Measurements from ENCODE around the gene KIF26B.
"Not testable (repeated sequence)": the region's sequence is repeated elsewhere in the genome, so short reads cannot be mapped to it uniquely, and the experiment has no call there.

KIF26B gene

DNA sequence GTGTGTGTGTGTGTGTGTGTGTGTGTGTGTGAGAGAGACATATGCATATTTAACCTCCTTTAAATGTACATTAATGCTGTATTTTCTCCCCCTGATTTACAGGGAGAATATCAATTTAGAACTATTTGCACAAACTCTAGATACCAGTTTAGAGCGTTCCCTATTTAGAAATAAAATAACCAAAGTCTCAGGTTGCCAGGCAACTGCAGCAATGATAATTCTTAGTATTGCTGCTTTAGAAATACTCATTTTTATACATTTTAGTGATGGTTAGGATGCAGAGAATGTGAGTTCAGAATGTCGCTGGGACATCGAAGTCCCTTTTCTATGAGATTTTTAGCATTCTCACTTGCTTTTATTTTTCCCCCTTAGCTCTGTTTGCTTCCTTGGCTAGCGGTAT lies 497.3 kb downstream of the KIF26B start:
- no peak for DNase-seq (ENCODE audit: low read depth)

GRCh38 chr1:245652660-245653427 lies 498.1 kb downstream of the KIF26B start:
- no peak for DNase-seq (ENCODE audit: low read depth)

DNA sequence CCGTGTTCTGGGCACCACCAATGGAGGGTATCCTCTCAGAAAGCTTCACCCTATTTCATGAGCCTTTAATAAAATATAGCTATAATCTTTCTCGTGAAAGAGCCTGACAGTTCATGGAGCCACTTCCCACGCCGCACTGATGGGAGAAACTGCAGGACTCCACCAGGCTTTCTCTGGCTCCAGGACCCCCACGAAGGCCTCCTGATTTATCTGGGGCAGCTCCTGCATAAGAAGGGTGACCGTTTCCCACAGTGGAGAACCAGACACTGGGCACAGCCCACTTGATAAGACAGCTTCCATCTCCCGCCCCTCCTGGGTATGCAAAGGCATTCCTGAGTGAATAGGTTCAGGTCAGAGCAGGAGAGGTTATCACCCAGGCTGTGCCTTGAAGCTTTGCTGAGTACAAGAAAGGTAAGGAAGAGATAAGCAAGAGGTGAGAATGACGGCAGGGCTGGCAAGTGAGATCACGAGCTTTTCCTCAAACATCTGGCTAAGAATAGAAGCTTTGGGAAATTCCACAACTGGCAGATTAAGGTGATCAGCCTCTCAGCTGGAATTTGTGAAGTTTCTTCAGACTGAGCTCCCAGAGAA lies 499.8 kb downstream of the KIF26B start:
- DNase-seq (ENCODE audit: low read depth), result no peak

GRCh38 chr1:245656189-245656717 lies 501.5 kb downstream of the KIF26B start:
- no peak for DNase-seq (ENCODE audit: low read depth)

DNA sequence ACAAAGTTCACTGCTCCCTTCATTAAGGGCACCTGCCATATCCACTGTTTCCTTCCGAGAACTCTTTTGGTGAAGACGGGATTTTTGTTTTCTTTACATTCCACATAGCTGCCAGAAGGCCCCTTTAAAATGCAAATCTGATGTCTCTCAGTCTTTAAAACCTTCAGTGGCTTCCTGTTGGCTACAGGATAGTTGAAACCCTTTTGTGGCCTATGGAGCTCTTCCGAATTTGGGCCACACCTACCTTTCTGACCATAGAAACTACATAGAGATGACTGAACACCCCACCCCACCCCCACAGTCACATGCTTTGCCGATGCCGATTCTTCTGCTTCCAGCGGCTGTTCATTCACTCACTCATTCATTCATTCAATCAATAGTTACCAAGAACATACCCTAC lies 502.6 kb downstream of the KIF26B start:
- no peak for DNase-seq (ENCODE audit: low read depth)

GRCh38 chr1:245663373-245663772 lies 508.6 kb downstream of the KIF26B start:
- DNase-seq (ENCODE audit: low read depth), result no peak

DNA sequence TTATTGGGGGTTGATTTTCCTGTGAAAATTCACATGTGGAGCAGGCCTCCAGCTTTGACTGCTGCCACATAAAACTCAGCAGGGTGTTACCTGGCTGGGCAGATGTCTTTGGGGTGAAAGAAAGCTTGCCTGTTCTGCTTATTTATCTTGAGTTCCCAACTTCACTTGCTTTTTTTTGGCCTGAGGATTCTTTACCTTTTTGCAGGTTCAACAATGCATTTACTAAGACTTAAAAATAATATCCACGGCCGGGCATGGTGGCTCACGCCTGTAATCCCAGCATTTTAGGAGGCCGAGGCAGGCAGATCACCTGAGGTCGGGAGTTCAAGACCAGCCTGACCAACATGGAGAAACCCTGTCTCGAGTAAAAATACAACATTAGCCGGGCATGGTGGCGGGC lies 509.1 kb downstream of the KIF26B start:
- DNase-seq (ENCODE audit: low read depth), result no peak

GRCh38 chr1:245666412-245666811 lies 511.6 kb downstream of the KIF26B start:
- no peak for DNase-seq (ENCODE audit: low read depth)

DNA sequence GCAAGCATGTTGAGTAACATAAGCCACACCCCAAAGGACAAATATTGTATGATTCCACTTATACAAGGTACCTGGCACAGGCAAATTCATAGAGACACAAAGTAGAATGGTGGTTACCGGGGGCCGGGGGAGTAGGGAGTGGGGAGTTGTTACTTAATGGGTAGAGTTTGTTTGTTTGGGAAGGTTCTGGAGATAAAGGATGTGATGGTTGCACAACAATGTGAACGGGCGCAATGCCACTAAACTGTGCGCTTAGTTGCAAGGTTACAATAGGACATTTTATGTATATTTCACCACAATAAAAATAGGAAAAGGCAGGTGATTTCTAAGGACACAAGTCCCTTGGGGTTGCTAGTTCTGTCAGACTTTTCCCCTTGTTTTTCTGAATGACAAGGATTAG lies 516.6 kb downstream of the KIF26B start:
- no peak for DNase-seq (ENCODE audit: low read depth)

DNA sequence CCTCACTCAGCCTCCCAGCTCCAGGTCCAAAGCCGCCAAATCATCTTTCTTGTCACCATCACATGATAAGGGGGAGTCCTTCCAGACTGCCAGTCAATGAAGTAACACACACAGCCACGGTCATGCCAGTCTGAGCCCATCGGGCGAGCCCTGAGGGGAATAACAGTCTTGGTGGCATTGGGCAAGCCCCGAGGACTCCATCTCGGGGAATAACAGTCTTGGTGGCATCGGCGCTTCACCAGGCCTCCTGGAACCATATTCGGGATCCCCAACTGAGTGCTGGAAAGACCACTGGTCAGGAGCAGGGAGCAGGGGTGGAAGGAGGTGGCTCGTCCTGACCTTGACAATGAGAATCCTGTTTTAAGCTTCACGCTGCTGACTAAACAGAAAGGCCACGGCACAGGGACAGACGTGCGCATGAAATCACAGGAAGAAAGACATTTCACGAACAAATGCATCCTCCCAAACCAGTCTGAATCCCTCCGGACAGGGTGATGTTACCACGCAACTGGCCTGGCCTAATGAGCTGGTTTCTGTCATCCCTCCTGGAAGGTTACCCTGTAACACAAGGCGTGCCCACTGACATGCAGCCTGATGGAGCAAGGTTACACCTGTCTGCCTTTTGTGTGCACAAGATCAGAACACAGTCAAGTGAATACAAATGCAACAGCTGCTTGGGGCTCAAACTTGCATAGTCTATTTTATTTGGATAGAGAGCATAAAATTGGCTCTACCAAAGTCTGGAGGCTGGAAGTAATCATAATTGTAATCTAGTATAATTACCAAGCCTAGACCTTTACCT lies 517.4 kb downstream of the KIF26B start:
- no peak for DNase-seq (ENCODE audit: low read depth)

GRCh38 chr1:245672836-245673656 lies 518.3 kb downstream of the KIF26B start:
- not testable (repeated sequence) for DNase-seq (ENCODE audit: low read depth)

GRCh38 chr1:245673881-245674414 lies 519.2 kb downstream of the KIF26B start:
- no peak for DNase-seq (ENCODE audit: low read depth)

DNA sequence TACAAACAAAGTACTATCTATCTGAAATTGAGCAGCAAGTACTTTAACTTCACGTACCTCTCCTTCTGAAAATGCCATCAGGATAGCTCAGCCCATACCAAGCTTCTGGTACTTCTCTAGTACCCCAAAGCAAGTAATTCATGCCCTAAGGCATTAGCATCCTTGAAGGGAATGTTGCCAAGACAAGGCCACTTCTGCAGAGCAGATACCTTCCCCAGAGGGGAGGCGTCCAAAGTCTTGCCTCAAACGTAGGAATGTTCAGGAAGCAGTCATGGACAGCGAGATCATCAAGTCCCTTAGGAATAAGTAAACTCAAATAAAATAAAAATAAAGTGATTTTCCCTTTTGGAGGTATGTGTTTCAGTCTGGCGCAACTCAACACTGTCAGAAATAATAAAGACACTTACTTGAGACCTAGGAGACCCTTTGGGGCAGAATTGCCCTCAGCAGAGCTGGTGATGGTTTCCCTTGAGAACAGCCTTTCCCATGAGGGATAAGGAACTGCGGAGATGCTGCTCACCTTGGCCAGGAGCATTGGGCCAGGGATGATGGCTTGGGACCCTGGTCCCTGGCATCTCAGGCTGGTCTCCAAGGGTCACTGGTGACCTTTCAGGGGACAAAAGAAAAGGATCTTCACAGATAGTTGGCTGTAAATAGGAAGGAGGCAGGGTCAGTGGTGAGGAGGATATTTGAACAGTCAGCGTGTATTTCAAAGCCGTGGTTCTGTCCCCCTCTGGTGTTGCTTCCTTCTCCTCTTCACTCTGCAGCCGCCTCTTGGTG lies 522.9 kb downstream of the KIF26B start:
- no peak for DNase-seq (ENCODE audit: low read depth)

GRCh38 chr1:245678860-245679411 lies 524.2 kb downstream of the KIF26B start:
- DNase-seq (ENCODE audit: low read depth), result no peak

DNA sequence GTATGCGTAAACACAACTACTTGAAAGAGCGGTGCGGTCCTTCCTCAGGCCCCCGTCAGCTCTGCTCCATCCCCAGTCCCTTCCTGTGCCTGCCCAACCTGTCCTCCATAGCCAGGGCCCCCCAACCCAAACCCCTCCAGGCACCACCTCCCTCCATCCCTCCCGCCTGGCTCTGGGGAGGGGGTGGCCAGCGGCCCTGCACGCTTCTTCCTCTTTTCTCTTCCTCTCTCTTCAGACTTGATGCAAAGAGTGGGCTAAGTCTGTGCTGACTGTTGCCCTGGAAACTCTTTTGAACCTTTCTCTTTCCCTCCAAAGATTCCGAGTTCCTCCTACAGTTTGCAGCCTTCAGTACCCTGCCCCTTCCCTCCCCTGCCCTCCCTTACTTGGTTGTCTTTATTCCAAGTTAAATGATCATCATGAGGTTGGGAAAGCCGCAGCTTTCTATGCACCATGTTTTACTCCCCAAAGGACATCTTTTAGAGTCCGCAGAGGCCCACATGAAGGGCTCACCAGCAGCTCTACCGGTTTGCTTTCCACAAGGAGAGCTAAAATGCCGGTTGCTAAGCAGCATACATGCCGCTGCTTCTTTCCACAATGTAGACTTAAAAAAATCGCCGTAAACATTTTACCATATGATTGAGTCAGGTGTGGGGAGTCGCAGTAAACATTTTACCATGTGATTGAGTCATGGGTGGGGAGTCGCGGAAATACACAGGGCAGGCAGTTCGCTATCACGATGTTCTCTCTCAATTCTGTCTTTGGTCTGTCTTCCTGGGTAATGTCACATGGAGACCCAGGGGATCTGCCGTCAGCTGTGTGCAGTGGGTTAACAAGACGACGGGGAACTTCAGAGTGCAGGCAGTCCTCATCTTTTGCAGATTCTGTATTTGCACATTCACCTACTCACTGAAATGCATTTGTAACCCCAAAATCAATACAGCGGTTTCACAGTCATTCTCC lies 525.3 kb downstream of the KIF26B start:
- no peak for DNase-seq (ENCODE audit: low read depth)

GRCh38 chr1:245682638-245683628 lies 528.1 kb downstream of the KIF26B start:
- DNase-seq (ENCODE audit: low read depth), result no peak

DNA sequence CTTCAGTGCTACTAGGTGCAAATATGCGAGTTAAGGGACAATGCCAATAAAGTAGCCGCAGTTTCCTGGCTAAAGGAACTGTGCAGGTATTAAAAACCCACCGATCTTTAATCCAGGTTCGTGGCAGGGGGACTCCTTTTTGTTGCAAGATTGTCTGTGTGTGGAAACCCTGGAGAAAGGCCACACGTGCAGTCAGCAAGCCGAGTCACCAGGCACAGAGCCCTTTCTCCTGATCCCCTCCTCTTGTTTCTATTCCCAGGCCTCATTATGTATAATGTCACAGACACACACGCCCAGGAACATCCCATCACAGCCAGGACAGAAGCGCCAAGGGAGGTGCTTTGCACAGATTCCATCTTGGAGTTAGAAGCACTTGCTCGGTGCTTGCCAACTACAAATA lies 528.9 kb downstream of the KIF26B start:
- no peak for DNase-seq (ENCODE audit: low read depth)

GRCh38 chr1:245684166-245684565 lies 529.4 kb downstream of the KIF26B start:
- no peak for DNase-seq (ENCODE audit: low read depth)
